ENCODE data around the gene TLE2.

TLE2 gene

GRCh38 chr19:3005345-3005744 lies 23.7 kb downstream of the TLE2 start:
- no peak for DNase-seq (ENCODE audit: low read depth, low spot score)
- no peak for TF ChIP-seq CTCF (IDR thresholded peaks at IDR 0.05; ENCODE audit: low read depth, low read length)
- no peak overlapping the region for H3K4me3 ChIP-seq (ENCODE audit: low read depth, low read length)
- in situ Hi-C loops (cut with HindIII; ENCODE audit: low sequenced_read_pairs), result no loop called here

GRCh38 chr19:3004522-3004921 lies 24.6 kb downstream of the TLE2 start:
- H3K4me3 ChIP-seq (ENCODE audit: low read depth, low read length), result no peak overlapping the region
- in situ Hi-C loops (cut with HindIII; ENCODE audit: low sequenced_read_pairs), result no loop called here
- TF ChIP-seq CTCF (IDR thresholded peaks at IDR 0.05; ENCODE audit: low read depth, low read length), result no peak
- DNase-seq (ENCODE audit: low read depth, low spot score), result no peak

GRCh38 chr19:3003046-3003445 lies 26.0 kb downstream of the TLE2 start:
- no peak overlapping the region for H3K4me3 ChIP-seq (ENCODE audit: low read depth, low read length)
- DNase-seq (ENCODE audit: low read depth, low spot score), result no peak
- no peak for TF ChIP-seq CTCF (IDR thresholded peaks at IDR 0.05; ENCODE audit: low read depth, low read length)

GRCh38 chr19:3001235-3001800 lies 27.8 kb downstream of the TLE2 start:
- TF ChIP-seq CTCF (IDR thresholded peaks at IDR 0.05; ENCODE audit: low read depth, low read length), result no peak
- in situ Hi-C loops (cut with HindIII; ENCODE audit: low sequenced_read_pairs), result no loop called here
- no peak overlapping the region for H3K4me3 ChIP-seq (ENCODE audit: low read depth, low read length)
- no peak for DNase-seq (ENCODE audit: low read depth, low spot score)

More at GRCh38 chr19:3003046-3003445, 26.0 kb downstream of the TLE2 start:
- in situ Hi-C loops (cut with HindIII; ENCODE audit: low sequenced_read_pairs), result no loop called here

GRCh38 chr19:2998642-2999041 lies 30.4 kb downstream of the TLE2 start:
- no peak overlapping the region for H3K4me3 ChIP-seq (ENCODE audit: low read depth, low read length)
- no peak for DNase-seq (ENCODE audit: low read depth, low spot score)
- in situ Hi-C loops (cut with HindIII; ENCODE audit: low sequenced_read_pairs), result no loop called here
- no peak for TF ChIP-seq CTCF (IDR thresholded peaks at IDR 0.05; ENCODE audit: low read depth, low read length)

- DNase-seq (ENCODE audit: low read depth, low spot score), result no peak
- in situ Hi-C loops (cut with HindIII; ENCODE audit: low sequenced_read_pairs), result no loop called here
- TF ChIP-seq CTCF (IDR thresholded peaks at IDR 0.05; ENCODE audit: low read depth, low read length), result no peak
- no peak overlapping the region for H3K4me3 ChIP-seq (ENCODE audit: low read depth, low read length)
These were observed 31.4 kb downstream of the TLE2 start for GRCh38 chr19:2997720-2998119.

All from astrocyte of the spinal cord (primary cell).